Stimulated activated CD8-positive, alpha-beta memory T cell treated with anti-CD3 and anti-CD28 coated beads, Interleukin-4, amount 100 ng/mL, for 24 hours (primary cell): ENCODE results near the gene NDUFC2.
"Not testable (repeated sequence)": the region's sequence is repeated elsewhere in the genome, so short reads cannot be mapped to it uniquely, and the experiment has no call there.

Experiments
- DNase-seq: peaks from one replicate; pipeline ENCODE4 v3.0.0-alpha.2; 2020; ENCODE audit warnings: low read depth

NDUFC2 gene

DNA sequence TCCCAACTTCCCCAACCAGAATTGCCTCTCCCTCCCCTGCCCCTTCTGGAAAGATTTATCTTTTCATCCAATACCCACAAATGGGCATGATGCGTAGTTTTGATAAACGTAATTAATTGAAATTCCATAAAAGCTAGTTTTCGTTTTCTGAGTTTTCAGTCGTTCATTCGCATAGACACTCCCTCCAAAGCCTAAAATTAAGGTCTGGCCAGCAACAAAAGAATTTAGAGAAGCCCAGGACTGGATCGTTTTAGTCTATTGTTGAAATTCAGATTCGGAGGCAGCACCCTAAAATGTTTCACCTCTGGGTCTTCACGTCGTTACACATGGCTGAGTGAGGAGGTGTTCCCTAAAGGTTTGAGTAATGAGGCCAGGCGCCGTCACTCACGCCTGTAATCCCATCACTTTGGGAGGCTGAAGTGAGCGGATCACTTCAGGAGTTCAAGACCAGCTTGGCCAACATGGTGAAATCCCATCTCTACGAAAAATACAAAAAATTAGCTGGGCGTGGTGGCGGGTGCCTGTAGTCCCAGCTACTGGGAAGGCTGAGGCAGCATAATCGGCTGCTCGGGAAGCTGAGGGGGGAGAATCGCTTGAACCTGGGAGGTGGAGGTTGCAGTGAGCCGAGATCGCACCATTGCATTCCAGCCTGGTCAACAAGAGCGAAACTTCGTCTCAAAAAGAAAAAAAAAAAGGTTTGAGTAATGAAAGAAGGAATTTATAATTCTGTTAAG, 589 bp upstream of the NDUFC2 start:
- DNase-seq: no peak

DNA sequence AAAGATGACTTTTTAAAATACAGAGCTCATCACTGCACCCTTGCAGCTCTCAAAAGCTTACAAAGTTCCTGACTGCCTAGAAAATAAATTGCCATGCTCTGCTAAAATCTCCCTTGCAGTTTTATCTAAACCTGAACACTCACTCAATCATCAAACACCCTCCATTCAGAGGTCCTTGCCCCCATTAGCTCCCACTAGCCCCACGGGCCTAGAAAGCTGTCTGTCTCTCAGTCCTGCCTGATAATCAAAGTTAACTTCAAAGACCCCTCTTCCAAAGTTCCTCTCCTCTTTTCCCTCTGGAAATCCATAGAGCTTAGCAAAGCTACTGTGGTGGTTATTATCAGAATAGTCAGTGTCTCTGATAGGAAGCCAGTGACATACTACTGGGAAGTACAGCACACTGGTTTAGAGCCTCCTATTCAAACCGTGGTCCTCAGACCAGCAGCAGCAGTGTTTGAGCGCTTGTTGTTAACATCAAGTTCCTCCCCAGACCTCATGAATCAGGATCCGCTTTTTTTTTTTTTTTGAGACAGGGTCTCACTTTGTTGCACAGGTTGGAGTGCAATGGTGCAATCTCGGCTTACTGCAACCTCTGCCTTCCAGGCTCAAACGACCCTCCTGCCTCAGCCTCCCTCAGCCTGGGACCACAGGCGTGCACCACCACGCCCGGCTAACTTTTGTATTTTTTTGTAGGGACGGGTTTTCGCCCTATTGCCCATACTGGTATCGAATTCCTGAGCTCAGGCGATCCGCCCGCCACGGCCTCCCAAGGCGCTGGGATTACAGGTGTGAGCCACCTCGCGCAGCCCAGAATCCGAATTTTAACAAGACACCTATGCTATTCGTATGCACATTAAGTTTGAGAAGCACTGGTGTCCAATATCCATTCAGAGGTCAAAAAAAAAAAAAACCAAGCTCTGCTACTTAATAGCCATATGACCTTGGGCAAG, 1.2 kb downstream of the NDUFC2 start:
- no peak for DNase-seq

DNA sequence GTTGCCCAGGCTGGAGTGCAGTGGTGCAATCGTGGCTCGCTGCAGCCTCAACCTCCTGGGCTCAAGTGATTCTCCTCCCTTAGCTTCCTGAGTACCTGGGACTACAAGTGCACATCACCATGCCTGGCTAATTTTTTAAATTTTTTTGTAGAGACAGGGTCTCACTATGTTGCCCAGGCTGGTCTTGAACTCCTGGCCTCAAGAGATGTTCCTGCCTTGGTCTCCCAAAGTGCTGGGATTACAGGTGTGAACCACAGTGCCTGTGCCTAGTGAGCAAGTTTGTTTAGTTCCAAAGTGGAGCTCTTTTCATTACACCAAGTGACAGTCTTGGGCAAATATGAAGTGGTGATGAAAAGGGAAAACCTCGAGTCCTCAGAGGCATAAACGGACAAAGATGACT, 2.1 kb downstream of the NDUFC2 start:
- DNase-seq: not testable (repeated sequence)

DNA sequence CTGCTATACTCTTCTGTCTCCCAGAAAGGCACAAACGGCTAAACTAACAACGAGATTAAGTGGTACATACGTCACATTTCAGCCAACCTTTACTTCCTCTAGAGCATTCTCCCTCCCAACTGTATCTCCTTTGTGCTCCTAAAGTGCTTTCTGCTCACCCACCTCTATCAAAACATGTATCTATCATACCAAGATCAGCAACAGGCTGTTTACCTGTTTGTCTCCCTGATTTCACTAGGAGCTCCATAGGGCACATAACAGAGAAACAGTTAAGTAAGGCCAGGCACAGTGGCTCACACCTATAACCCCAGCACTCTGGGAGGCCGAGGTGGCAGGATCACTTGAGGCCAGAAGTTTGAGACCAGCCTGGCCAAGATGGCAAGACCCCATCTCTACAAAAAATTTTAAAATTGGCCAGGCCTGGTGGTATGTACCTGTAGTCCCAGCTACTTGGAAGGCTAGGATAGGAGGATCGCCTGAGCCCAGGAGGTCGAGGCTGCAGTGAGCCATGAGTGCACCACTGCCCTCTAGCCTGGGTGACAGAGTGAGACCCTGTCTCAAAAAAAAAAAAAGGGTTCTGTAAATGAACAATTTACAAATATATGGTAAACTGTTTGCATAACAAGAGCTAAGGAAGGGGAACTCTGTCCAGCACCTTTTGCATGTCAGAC, 2.8 kb downstream of the NDUFC2 start:
- DNase-seq: no peak

DNA sequence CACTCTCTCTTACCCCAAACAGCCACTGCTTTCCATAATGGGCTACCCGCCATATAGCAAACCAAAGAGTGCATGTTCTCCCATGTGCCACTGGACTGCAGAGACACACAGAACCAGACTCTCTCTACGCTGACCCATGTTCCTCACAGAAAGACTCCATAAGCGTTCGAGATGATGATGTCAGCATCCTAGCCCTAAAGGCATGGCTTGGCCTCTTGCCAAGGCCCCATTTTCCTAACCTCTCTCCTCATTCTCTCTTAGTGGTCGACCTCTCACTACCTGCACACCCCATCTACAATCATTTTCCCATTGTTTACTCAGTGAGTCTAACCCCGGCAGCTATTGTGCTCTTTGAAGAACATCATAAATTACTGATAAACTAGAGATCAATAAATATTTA, 4.9 kb downstream of the NDUFC2 start:
- DNase-seq: no peak

DNA sequence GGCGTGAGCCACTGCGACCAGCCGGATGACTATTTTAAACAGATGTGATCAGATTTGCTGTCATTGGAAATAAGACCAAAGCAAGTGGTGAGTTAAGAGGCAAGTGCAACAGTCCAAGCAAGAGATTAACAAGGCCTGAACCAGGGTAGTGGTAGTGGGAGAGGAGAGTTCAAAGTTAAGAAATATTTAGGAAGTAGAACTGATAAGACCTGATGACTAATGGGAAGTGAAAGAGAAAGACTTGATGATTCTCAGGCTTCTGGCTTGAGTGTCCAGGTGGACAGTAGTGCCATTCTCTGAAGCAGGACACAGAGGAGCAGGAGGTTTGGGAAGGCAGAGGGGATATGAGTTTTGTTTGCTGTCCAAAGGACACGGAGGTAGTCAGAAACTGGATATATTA, 7.2 kb downstream of the NDUFC2 start:
- no peak for DNase-seq

DNA sequence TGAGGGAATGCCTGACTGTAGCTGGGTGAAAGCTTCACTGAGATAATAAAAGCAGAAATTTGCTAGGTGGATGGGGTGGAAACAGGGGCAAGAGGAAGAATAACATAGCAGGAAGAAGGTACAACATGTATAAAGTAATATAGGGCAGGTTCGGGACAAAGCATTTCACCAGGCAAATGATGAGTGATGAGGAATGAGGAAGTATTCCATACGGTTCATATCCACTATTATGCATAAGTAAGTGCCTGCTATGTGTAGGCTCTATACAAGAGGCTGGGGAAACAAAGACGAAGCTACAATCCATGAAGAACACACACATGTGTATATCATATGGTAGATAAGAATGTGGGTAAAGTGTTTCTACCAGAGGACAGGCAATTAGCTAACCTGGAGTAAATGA, 7.9 kb downstream of the NDUFC2 start:
- DNase-seq: no peak

DNA sequence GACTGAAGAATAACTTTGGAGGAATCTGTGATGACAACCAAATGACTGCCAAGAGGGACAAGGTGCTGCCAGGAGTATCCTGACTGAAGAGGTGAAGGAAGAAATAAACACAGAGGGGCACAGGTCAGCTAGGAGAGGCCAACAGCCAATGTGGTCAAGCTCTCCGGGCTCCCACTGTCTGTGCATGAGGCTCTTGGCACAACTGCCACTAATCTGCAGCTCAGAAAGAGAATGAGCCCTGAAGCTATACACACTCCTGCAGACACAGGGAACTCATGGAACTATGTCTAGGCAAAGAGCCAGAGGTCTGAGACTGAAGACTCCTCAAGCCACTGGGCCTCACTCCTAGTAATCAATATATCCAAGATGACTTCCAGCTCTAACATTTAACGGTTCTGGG, 9.0 kb downstream of the NDUFC2 start:
- no peak for DNase-seq

DNA sequence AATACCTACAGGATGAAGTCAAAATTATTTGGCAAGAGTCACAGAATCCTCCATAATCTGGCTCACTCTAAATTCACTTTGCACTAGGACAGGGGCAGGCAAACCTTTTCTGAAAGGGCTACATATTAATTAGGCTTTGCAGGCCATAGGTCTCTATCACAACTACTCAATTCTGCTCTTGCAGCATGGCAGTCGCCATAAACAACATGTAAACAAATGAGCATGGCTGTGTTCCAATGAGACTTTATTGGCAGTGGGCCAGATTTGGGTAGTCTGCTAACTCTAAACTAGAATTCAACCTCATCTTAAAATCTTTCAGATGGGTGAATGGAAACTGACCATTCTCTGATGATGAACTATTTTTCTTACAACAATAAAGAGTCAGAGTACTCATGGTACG, 10.2 kb downstream of the NDUFC2 start:
- no peak for DNase-seq

DNA sequence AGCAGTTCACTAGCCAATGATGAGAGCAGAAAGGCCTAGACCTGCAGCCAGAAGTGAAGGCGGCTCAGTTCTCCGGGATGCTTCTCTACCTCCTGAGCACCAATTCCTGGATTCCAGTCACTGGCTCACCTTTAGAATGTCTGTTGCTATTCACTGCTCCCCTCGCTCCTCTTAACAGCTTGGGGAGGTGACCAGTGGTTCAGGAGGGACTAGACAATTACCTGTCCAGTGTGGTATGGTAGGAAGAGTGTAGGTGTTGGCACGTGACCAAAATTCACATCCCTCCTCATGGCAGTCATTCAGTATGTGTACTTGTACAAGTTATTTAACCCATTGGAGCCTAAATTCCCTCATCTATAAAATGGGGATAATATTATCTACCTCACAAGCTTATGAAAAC, 12.0 kb downstream of the NDUFC2 start:
- DNase-seq: no peak

DNA sequence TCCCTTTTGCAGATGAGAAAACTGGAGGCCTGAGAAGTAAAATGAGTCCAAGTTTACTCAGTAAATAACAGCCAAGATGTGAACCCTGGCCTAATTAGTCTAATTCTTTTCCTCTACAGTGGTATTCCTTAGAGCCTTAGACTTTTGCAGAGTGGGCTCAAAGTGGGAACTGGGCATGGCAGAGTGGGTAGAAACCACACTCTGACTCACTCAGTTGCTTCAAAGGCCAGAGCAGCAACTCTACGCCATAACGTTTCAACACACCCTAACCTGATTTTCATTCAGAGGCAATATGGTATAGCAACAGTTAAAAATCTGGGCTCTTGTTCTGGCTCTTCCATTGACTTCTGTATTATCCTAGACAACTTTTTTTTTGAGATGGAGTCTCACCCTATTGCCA, 13.2 kb downstream of the NDUFC2 start:
- no peak for DNase-seq

DNA sequence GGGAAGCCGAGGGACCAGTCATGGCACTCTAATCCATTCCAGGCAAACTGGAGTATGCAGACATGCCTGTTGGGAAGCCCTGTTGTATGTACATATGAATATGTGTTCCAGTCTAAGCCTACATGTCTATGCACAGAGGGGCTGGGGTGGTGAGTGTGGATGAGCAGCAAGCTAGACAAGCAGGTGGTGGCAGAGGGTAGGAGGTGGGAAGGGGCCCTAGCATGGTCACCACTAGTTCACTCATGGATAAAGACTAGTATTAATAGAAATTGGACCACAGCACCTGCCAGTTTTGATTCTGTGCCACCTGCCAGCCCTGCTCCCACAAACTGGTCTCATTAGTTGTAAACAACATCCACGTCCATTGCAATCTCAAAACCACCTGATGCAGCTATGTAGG, 14.5 kb downstream of the NDUFC2 start:
- DNase-seq: no peak

DNA sequence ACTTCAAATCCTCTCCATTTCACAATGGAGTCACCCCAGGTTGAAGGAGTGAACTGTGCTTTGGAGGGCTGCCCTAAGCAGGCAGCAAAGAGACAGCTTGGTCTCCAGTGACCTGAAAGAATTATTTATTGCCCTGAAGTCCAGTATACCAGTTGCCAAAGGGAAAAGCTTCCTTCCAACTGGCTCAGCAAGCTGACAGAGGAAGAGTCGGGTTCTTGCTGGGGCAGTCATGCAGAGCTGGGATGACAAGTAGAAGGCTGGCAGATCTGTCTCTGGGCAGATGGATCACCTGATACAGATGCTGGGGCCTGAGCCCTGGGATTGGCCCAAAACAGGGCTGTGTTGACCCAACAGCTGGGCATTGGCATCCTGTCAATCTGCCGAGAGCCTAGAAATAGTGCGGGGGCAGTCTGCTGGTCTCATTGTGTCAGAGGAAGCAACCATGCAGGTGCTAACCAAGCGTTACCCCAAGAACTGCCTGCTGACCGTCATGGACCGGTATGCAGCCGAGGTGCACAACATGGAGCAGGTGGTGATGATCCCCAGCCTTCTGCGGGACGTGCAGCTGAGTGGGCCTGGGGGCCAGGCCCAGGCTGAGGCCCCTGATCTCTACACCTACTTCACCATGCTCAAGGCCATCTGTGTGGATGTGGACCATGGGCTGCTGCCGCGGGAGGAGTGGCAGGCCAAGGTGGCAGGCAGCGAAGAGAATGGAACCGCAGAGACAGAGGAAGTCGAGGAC, 16.1 kb downstream of the NDUFC2 start, which contains the start of gene THRSP:
TSS of gene THRSP (plus strand) at position 422 of the 742 bp plus-strand sequence. CDS start at position 443, 21 bp downstream.
- no peak for DNase-seq

DNA sequence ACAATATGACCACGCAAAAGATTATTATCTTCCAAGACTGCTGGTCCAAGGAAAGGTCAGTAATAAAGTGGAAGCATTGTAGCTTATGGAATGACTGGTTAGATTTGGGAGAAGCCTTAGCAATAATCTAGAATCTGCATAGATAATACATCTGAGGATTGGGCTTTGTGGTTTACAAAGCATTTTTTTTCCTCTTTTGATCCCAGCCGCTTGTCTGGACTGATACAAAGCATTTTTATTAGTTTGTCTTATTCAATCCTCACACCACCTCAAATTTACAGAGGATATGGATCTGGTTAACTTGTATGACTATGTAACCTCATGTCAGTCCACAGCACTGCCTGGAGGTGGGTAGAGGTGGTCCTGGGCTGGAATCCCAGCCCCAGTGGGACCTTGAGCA, 17.0 kb downstream of the NDUFC2 start:
- no peak for DNase-seq

DNA sequence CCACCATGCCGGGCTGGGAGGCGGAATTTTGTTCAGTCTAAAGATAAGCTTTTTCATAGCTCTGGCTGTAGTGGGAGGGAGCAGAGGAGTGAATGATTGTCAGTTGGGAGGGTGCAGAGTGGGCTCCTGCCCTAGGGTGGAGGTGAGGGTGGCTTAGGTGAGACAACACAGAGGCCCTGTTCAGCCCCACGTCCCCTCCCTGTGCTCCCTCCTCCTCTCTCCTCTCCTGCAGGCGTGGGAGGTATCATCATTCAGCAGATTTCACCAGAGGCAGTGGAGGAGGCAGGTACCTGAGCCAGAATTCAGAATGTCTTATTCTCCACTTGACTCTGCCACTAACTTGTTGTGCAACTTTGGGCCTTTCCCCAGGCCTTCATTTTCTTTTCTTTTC, 17.7 kb downstream of the NDUFC2 start:
- DNase-seq: no peak

DNA sequence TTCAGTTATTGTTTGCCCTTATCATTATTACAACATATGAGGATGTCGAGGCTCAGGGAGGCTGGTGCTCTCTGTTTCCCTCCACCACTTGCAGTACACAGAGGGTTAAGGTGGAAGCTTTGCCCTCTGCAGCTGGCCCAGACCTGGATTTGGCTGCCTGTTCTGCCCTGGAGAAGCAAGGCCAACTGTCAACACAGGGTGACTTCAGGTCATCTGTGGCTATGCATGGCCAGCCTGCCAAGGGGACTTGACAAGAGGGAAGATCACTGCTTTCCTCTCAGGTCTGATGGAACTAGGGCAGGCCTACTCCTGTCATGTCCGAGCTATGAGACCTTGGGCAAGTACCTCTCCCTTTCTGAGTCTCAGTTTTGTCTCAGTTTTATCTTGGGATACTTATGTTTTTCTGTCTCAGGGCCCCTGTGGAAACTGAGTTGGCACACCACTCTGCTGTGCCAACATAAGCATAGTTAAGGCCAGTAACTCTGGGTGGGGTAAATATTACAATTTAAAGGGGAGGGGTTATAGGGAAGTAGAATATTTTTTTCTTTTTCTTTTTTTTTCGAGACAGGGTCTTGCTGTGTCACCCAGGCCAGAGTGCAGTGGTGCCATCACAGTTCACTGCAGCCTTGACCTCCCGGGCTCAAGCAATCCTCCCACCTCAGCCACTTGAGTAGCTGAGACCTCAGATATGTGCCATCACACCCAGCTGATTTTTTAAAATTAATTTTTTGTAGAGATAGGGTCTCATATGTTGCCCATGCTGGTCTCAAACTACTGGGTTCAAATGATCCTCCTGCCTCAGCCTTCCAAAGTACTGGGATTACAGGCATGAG, 18.4 kb downstream of the NDUFC2 start:
- no peak for DNase-seq

DNA sequence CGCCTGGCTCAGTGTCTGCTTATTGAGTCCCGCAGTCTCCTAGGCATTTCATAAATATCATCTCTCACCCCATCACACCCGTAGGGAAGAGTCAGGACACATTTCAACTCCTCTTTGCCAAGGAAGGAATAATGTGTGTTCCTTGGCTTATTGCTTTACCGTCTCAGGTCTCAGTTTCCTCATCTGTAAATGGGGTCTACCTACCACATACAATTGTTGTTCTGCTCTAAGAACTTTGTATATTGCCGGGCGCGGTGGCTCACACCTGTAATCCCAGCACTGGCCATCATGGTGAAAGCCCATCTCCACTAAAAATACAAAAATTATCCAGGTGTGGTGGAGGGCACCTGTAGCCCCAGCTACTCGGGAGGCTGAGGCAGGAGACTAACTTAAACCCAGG, 19.1 kb downstream of the NDUFC2 start:
- DNase-seq: no peak

DNA sequence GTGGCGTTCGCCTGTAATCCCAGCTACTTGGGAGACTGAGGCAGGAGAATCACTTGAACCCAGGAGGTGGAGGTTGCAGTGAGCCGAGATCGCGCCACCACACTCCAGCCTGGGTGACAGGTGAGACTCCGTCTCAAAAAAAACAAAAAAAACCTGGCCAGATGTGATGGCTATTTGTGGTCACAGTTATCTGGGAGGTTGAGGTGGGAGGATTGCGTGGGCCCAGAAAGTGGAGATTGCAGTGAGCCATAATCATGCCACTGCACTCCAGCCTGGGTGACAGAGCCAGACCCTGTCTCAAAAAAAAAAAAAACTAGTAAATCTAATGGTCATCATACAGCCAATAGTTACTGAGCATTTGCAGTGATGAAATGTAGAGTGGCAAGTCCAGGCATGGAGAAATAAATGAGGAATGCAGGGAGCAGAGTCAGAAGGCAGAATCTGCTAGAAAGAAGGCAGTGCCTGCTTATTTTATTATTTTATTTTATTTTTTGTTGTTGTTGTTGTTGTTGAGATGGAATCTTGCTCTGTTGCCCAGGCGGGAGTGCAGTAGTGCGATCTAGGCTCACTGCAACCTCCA, 19.8 kb downstream of the NDUFC2 start:
- DNase-seq: not testable (repeated sequence)

DNA sequence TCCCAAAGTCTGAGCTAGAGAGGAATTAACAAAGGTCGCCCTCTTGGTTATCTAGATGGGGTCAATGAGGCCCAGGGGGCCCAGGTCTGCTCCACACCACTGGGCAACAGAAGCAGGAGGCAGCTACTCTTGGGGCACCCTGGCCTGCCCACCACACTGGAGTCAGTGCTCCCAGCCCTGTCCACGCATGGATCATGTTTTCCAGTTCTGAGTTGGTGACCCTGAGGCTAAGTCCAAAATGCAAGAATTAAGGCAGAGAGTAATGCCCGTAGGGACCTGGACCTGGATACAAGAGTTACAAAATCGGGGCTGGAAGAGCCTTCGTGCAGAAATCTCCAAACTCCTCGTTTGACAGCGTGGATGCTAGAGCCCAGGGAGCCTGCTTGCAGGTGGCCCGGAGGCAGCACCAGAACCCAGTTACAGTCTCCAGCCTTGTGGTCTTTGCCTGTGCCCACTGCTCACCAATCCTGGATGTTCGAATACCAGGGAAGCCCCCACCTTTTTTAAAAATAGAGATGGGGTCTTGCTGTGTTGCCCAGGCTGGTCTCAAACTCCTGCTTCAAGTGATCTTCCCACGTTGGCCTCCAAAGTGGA, 22.1 kb downstream of the NDUFC2 start:
- no peak for DNase-seq

DNA sequence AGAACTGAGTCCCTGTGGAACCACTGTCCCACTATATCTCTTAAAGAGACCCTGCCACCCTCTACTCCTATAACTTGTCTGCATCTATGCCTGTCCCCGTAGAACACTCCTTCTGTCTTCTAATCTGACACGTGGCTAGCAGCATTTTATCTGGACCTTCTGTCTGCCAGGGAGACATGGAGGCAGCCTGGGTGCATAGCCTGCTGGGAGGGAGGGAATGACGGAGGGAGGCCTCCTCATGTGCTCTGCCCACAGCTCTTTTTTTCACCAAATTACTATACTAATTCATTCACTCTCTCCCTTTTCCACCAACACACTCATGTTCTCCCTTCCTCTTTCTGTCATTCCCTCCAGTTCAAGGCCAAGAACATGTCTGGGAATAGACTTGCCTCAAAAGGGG, 23.6 kb downstream of the NDUFC2 start:
- DNase-seq: no peak
